Neural crest cell (in vitro differentiated cells): ENCODE results near the gene SERINC3. TPM values are rescaled to one million over a fixed set of nuclear protein-coding genes. Genes with fewer than 3 reads are reported as not detected.

ENCODE experiments used
- DNase-seq: peaks from one replicate; pipeline ENCODE4 v3.0.0; 2021; ENCODE audit warnings: low read depth, mixed read lengths, low spot score
- H3K27ac Mint-ChIP-seq: one replicate; pipeline ENCODE4 v1.8.0; 2021; ENCODE audit warnings: mild to moderate bottlenecking, mixed read lengths; ENCODE audit not compliant: unreplicated experiment
- H3K27me3 Mint-ChIP-seq: 2 replicates; pipeline ENCODE4 v1.8.0; 2021; ENCODE audit warnings: low read depth, mild to moderate bottlenecking, mixed read lengths
- H3K36me3 Mint-ChIP-seq: 2 replicates; pipeline ENCODE4 v1.8.0; 2021; ENCODE audit warnings: low read depth, mild to moderate bottlenecking, mixed read lengths
- H3K4me1 Mint-ChIP-seq: 2 replicates; pipeline ENCODE4 v1.8.0; 2021; ENCODE audit warnings: mixed read lengths
- H3K4me3 Mint-ChIP-seq: one replicate; pipeline ENCODE4 v1.8.0; 2021; ENCODE audit warnings: mild to moderate bottlenecking, mixed read lengths
- H3K9me3 Mint-ChIP-seq: 2 replicates; pipeline ENCODE4 v1.8.0; 2021; ENCODE audit warnings: mixed read lengths
- total RNA-seq: library from RNA; stranded (reverse); gene quantifications from 2 replicates; pipeline ENCODE4 v1.2.1, GENCODE V29; 2021
- TF ChIP-seq, protein P1 (sequence below): fragments of 200-600 bp; sonication (generic); conservative IDR thresholded peaks from 2 replicates; pipeline ENCODE4 v1.5.0; 2021; ENCODE audit warnings: antibody characterized with exemption, mild to moderate bottlenecking

Gene SERINC3
- total RNA-seq, 1 donor from 2014 or later: 32.4 TPM

DNA sequence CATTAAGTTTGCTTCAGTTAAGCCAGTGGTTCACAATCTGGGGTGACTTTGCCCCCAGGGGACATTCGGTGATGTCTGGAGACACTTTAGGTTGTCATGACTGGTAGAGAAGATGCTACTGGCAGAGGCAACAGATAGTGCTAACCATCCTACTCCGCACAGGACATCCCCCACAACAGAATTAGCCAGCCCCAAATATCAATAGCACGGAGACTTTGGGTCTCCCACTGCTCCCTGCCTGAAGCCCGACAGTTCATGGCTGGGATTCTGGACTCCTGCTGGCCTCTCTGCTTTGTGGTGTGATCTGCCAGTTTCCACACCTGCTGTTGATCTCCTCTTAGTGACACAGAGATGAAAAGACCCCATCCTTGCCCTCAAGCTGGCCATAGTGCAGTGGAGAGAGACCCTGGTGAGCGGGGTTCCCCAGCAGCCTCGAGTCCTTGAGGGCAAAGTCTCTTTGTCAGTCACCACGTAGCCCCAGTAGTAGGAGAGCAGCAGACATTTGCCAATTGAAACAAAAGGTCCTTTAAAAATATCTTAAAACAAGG lies 70.9 kb downstream of the SERINC3 start:
- no peaks in the 10 kb centered on the region for H3K4me1 Mint-ChIP-seq
- no peaks in the 10 kb centered on the region for H3K27me3 Mint-ChIP-seq
- no peaks in the 10 kb centered on the region for H3K36me3 Mint-ChIP-seq
- H3K4me3 Mint-ChIP-seq: no peak overlapping the region
- DNase-seq: no peak
- TF ChIP-seq, protein P1, sequence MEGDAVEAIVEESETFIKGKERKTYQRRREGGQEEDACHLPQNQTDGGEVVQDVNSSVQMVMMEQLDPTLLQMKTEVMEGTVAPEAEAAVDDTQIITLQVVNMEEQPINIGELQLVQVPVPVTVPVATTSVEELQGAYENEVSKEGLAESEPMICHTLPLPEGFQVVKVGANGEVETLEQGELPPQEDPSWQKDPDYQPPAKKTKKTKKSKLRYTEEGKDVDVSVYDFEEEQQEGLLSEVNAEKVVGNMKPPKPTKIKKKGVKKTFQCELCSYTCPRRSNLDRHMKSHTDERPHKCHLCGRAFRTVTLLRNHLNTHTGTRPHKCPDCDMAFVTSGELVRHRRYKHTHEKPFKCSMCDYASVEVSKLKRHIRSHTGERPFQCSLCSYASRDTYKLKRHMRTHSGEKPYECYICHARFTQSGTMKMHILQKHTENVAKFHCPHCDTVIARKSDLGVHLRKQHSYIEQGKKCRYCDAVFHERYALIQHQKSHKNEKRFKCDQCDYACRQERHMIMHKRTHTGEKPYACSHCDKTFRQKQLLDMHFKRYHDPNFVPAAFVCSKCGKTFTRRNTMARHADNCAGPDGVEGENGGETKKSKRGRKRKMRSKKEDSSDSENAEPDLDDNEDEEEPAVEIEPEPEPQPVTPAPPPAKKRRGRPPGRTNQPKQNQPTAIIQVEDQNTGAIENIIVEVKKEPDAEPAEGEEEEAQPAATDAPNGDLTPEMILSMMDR: no peak
- no peaks in the 10 kb centered on the region for H3K9me3 Mint-ChIP-seq
- no peak overlapping the region for H3K27ac Mint-ChIP-seq

DNA sequence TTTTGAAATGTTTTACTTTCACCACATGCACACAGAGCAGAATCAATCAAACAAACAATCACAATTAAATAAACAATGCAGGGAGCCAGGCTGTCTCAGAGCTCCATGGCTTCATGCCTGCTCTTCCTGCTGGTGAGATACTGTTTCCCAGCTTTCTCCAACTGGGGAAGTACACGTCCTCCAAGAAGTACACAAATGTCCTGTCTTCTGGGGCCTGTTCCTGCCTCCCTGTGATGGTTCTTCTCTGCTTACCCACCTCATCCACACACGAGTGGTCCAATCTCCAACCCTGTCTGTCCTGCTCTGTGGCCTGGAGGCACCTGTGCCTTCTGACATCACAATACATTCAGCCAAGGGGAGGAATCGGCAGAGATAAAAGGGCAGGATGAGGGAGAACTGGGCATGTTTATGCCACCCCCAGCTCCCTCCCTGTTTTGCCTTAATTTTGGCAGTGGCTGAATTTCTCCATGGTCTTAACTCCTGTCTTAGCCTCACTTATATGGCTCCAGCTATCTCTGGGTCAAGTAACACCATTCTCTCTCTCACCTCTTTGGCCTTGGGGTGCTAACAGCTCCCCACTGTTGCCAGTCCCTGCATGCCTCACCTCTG lies 71.5 kb downstream of the SERINC3 start:
- no peak overlapping the region for H3K27ac Mint-ChIP-seq

DNA sequence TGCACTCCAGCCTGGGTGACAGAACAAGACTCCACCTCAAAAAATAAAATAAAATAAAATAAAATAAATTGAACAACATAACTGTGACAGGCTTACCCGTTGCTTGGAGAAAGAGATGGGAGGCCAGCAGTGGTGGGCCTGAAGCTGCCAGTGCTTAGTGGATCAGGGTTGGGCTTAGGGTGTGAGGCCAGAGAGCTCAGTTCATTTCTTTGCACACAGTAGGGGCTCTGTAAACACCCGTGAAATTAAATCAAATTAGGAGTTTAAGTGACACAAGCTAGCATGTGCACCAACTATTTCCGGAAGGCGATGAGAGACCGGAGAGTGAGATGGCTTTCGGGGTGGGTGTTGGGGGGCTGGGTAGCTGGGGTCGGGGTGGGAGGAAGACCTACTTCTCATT lies 72.0 kb downstream of the SERINC3 start:
- Mint-ChIP-seq H3K4me3 (no peak overlapping the region), H3K4me1 (no peaks in the 10 kb centered on the region), H3K27ac (no peak overlapping the region), H3K27me3 (no peaks in the 10 kb centered on the region), H3K9me3 (no peaks in the 10 kb centered on the region), H3K36me3 (no peaks in the 10 kb centered on the region)
- TF ChIP-seq, protein P1: no peak
- DNase-seq: no peak

More for the DNA sequence above, 71.5 kb downstream of the SERINC3 start:
- DNase-seq: no peak
- Mint-ChIP-seq H3K4me1 (no peaks in the 10 kb centered on the region), H3K27me3 (no peaks in the 10 kb centered on the region), H3K4me3 (no peak overlapping the region), H3K36me3 (no peaks in the 10 kb centered on the region), H3K9me3 (no peaks in the 10 kb centered on the region)
- TF ChIP-seq, protein P1: no peak

DNA sequence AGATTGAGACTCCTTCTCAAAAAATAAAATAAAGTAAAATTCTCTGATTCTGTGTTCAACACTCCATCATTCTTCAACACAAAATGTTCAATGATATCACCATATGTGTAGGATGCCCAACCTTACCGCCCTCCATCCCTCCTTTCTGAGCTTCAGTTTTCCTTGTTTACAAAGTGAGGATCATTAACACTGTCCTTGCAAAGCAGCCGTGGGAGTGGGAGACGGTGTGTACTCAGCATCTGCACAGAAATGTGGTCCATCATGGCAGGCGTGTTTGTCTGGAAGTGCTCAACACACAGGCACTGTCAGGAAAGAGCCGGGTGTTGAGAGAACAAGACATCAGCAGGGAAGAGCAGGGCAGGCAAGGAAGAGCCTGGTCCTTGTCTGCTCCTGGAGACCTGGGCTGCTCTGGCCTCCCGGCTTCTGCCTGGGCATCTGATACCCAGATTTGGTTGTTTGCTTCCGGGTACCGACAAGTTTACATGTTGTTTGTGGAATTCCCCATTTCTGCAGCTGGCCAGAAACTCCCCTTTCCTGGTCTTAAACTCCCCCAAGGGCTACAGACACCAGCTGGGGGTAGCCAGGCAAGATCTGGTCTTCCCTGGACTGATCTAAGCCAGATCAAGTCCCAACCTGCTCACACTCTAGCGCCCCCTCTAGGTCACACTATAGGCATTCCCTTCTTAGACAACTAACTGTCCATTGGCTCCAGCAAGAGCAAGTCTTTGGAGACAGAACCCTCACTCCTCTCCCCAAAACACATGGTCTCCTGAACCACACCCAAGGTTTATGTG lies 72.9 kb downstream of the SERINC3 start:
- no peak overlapping the region for H3K27ac Mint-ChIP-seq
- no peaks in the 10 kb centered on the region for H3K4me1 Mint-ChIP-seq
- DNase-seq: peak; percentile 11
- no peaks in the 10 kb centered on the region for H3K36me3 Mint-ChIP-seq
- H3K27me3 Mint-ChIP-seq: no peaks in the 10 kb centered on the region
- no peak overlapping the region for H3K4me3 Mint-ChIP-seq
- TF ChIP-seq, protein P1: peak; percentile 42
- no peaks in the 10 kb centered on the region for H3K9me3 Mint-ChIP-seq

DNA sequence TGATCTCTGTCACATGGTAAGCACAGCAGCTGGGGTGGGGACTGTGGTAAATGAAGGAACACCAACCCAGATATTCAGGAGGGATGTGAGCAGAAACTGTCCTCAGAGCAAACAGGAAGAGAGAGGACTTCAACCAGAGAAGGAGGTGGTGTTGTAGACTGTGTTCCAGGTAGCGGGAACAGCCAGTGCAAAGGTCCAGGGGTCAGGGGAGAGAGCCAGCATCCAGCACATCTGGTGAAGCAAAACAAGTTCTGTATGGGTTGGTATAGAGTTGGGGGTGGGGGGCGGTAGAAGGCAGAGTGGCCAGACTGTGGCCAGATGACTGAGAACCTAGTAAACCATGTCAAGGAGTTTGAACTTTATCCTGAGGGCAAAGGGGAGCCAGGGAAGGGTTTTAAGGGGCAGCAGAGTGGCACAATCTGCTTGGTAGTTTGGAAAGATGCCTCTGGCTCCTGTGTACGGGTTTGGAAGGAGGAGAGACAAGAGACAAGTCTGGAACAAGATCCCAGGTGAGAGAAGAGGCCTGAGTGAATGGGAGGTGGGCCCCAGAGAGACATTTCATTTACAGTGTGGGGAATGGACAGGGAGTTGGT lies 73.9 kb downstream of the SERINC3 start:
- Mint-ChIP-seq H3K4me1 (no peaks in the 10 kb centered on the region), H3K27me3 (no peaks in the 10 kb centered on the region)
- no peak for DNase-seq

More for the DNA sequence above, 73.9 kb downstream of the SERINC3 start:
- TF ChIP-seq, protein P1: no peak
- no peak overlapping the region for H3K4me3 Mint-ChIP-seq
- H3K27ac Mint-ChIP-seq: peak overlapping the region; percentile 43
- H3K36me3 Mint-ChIP-seq: no peaks in the 10 kb centered on the region
- H3K9me3 Mint-ChIP-seq: no peaks in the 10 kb centered on the region

Other genes starting within 250 kb of the SERINC3 start
- gene FITM2, start 210.9 kb downstream of the SERINC3 start, total RNA-seq: 6.2 and 6.4 TPM in 2 replicates
- gene R3HDML, start 185.0 kb downstream of the SERINC3 start, total RNA-seq: not detected in 2 replicates
- gene HNF4A, start 166.4 kb downstream of the SERINC3 start, total RNA-seq: not detected in 2 replicates
- gene TTPAL, start 46.2 kb downstream of the SERINC3 start, total RNA-seq: 20.6 and 22.3 TPM in 2 replicates
- gene PKIG, start 60.5 kb upstream of the SERINC3 start, total RNA-seq: 32.3 and 34.7 TPM in 2 replicates
- gene ADA, start 129.6 kb upstream of the SERINC3 start, total RNA-seq: 8.2 and 9.0 TPM in 2 replicates
- gene CCN5, start 193.3 kb upstream of the SERINC3 start, total RNA-seq: not detected in 2 replicates
- gene KCNK15, start 223.8 kb upstream of the SERINC3 start, total RNA-seq: not detected in 2 replicates